Keratinocyte (primary cell): ENCODE results near the gene B4GALNT3. TPM values are rescaled to one million over a fixed set of nuclear protein-coding genes. Genes with fewer than 3 reads are reported as not detected.

Experiments used
- DNase-seq: peaks from one replicate; pipeline ENCODE4 v3.0.0-alpha.2; 2011; ENCODE audit warnings: low read depth, missing footprints, low spot score
- FAIRE-seq: peaks from 2 replicates; lab custom pipeline; 2011; peaks lifted over from hg19 to GRCh38; lab: Jason Lieb, UNC
- H2AFZ ChIP-seq: 2 replicates; pipeline ENCODE4 v1.6.0; 2012; ENCODE audit warnings: low read length, control low read depth, inconsistent platforms; ENCODE audit not compliant: control insufficient read depth
- H3K27ac ChIP-seq: 2 replicates; pipeline ENCODE4 v1.5.1; 2011; ENCODE audit warnings: low read length; ENCODE audit not compliant: control insufficient read depth, insufficient read depth
- H3K27me3 ChIP-seq: 3 replicates; pipeline ENCODE4 v1.6.0; 2011; ENCODE audit warnings: low read length; ENCODE audit not compliant: control insufficient read depth, insufficient read depth; ENCODE audit errors: extremely low read depth
- H3K36me3 ChIP-seq, 2 experiments: 2 replicates in 1 of 2; 3 replicates in 1 of 2; pipeline ENCODE4 v1.5.1; 2011; ENCODE audit warnings: low read length in 2 of 2, mild to moderate bottlenecking in 1 of 2; ENCODE audit not compliant: control insufficient read depth in 2 of 2, insufficient read depth in 2 of 2; ENCODE audit errors: extremely low read depth in 1 of 2
- H3K4me1 ChIP-seq: 3 replicates; pipeline ENCODE4 v1.5.1; 2011; ENCODE audit warnings: low read length; ENCODE audit not compliant: control insufficient read depth, insufficient read depth; ENCODE audit errors: extremely low read depth
- H3K4me2 ChIP-seq: 3 replicates; pipeline ENCODE4 v1.6.0; 2011; ENCODE audit warnings: low read depth, low read length; ENCODE audit not compliant: control insufficient read depth, insufficient read depth; ENCODE audit errors: extremely low read depth
- H3K4me3 ChIP-seq, 3 experiments: fragments of 200-600 bp in 1 of 3; sonication (generic) in 1 of 3; 2 replicates in 2 of 3; 3 replicates in 1 of 3; pipeline ENCODE4 v1.5.1; 2011 to 2016; ENCODE audit warnings: low read length in 3 of 3, mild to moderate bottlenecking in 3 of 3, control low read depth in 2 of 3, inconsistent platforms in 1 of 3, low read depth in 1 of 3, mixed read lengths in 1 of 3, mixed run types in 1 of 3, moderate library complexity in 1 of 3; ENCODE audit not compliant: control insufficient read depth in 2 of 3, insufficient read depth in 2 of 3; ENCODE audit errors: extremely low read depth in 1 of 3
- H3K79me2 ChIP-seq: 2 replicates; pipeline ENCODE4 v1.6.0; 2012; ENCODE audit warnings: low read length; ENCODE audit not compliant: control insufficient read depth, insufficient read depth
- H3K9ac ChIP-seq: 3 replicates; pipeline ENCODE4 v1.6.0; 2011; ENCODE audit warnings: low read length; ENCODE audit not compliant: control insufficient read depth, insufficient read depth; ENCODE audit errors: extremely low read depth
- H3K9me1 ChIP-seq: 3 replicates; pipeline ENCODE4 v1.6.0; 2011; ENCODE audit warnings: low read length; ENCODE audit not compliant: control insufficient read depth, insufficient read depth; ENCODE audit errors: extremely low read depth
- H3K9me3 ChIP-seq: 2 replicates; pipeline ENCODE4 v1.5.1; 2012; ENCODE audit warnings: low read depth, low read length; ENCODE audit not compliant: control insufficient read depth
- H4K20me1 ChIP-seq: 3 replicates; pipeline ENCODE4 v1.6.0; 2011; ENCODE audit warnings: low read length; ENCODE audit not compliant: control insufficient read depth, insufficient read depth; ENCODE audit errors: extremely low read depth
- EZH2 ChIP-seq: IDR thresholded peaks from one replicate; pipeline ENCODE4 v1.6.1; 2012; ENCODE audit warnings: inconsistent platforms, mild to moderate bottlenecking, low read length, moderate library complexity
- dilution Hi-C: fragments of 300-500 bp; cut with MboI; formaldehyde crosslinking; loops from one replicate; pipeline ENCODE4 v1.7.0; 2020; ENCODE audit warnings: low sequenced_read_pairs; ENCODE audit not compliant: extremely low pct_ligation_motif_present
- polyA plus RNA-seq, 5 experiments: library from polyadenylated mRNA; depleted of rRNA in 3 of 5; stranded (reverse) in 3 of 5; stranded (forward) in 1 of 5; unstranded in 1 of 5; fragments of >200 nt; gene quantifications; 1 replicate in 1 of 5; 2 replicates in 3 of 5; 3 replicates in 1 of 5; pipeline versions ENCODE4 v1.2.1 to v1.2.3, GENCODE V29; 2011 to 2012; ENCODE audit warnings: missing spikeins in 2 of 5, low read depth in 1 of 5, low replicate concordance in 1 of 5
- TF ChIP-seq, protein P1 (sequence below), 3 experiments: IDR thresholded peaks in 1 of 3; conservative IDR thresholded peaks in 1 of 3; optimal IDR thresholded peaks in 1 of 3; 2 replicates in 2 of 3; 3 replicates in 1 of 3; pipeline versions ENCODE3 to v1.5.1; 2011; ENCODE audit warnings: low read length in 3 of 3, mild to moderate bottlenecking in 3 of 3, moderate library complexity in 2 of 3, control low read depth in 1 of 3, inconsistent platforms in 1 of 3; ENCODE audit not compliant: insufficient read depth in 2 of 3; ENCODE audit errors: extremely low read depth in 1 of 3

B4GALNT3 gene
- polyA plus RNA-seq, 1 donor (not counting 4 experiments of a cell fraction or from before 2014, with no cell fraction given) = 7.5 TPM

DNA sequence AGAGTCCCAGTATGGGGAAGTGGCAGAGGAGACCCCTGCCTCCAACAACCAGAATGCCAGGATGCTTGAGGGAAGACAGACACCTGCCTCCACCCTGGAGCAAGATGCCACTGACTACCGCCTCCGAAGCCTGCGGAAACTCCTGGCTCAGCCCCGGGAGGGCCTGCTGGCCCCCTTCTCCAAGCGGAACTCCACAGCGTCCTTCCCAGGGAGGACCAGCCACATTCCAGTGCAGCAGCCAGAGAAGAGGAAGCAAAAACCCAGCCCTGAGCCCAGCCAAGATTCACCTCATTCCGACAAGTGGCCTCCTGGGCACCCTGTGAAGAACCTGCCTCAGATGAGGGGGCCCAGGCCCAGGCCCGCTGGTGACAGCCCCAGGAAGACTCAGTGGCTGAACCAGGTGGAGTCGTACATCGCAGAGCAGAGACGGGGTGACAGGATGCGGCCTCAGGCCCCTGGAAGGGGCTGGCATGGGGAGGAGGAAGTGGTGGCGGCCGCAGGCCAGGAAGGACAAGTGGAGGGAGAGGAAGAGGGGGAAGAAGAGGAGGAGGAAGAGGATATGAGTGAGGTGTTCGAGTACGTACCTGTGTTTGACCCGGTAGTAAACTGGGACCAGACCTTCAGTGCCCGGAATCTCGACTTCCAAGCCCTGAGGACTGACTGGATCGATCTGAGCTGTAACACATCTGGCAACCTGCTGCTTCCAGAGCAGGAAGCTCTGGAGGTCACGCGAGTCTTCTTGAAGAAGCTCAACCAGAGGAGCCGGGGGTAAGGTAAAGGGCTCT lies 93.7 kb downstream of the B4GALNT3 start:
- no peak for DNase-seq
- no peaks in the 10 kb centered on the region for H3K9me3 ChIP-seq
- H3K27me3 ChIP-seq = no peaks in the 10 kb centered on the region
- no peak for FAIRE-seq
- no peaks in the 10 kb centered on the region for H3K4me1 ChIP-seq
- H2AFZ ChIP-seq = no peak overlapping the region
- H4K20me1 ChIP-seq = no peaks in the 10 kb centered on the region
- H3K9ac ChIP-seq = no peak overlapping the region
- dilution Hi-C loops = no loop called here
- H3K79me2 ChIP-seq = no peaks in the 10 kb centered on the region
- H3K27ac ChIP-seq = no peak overlapping the region
- H3K4me3 ChIP-seq = no peak overlapping the region
- no peaks in the 10 kb centered on the region for H3K9me1 ChIP-seq
- H3K4me2 ChIP-seq = no peak overlapping the region
- H3K36me3 ChIP-seq = peaks cover 0 to 8% of the 10 kb centered on the region in 2 experiments
- TF ChIP-seq EZH2 = no peak
- TF ChIP-seq, protein P1, sequence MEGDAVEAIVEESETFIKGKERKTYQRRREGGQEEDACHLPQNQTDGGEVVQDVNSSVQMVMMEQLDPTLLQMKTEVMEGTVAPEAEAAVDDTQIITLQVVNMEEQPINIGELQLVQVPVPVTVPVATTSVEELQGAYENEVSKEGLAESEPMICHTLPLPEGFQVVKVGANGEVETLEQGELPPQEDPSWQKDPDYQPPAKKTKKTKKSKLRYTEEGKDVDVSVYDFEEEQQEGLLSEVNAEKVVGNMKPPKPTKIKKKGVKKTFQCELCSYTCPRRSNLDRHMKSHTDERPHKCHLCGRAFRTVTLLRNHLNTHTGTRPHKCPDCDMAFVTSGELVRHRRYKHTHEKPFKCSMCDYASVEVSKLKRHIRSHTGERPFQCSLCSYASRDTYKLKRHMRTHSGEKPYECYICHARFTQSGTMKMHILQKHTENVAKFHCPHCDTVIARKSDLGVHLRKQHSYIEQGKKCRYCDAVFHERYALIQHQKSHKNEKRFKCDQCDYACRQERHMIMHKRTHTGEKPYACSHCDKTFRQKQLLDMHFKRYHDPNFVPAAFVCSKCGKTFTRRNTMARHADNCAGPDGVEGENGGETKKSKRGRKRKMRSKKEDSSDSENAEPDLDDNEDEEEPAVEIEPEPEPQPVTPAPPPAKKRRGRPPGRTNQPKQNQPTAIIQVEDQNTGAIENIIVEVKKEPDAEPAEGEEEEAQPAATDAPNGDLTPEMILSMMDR (optimal IDR thresholded peaks at IDR 0.05 in 1 of 3, IDR thresholded peaks at IDR 0.05 in 1 of 3, conservative IDR thresholded peaks at IDR 0.05 in 1 of 3; ENCODE audit: extremely low read depth in 1 of 3, insufficient read depth in 2 of 3, low read length in 3 of 3) = no peak

DNA sequence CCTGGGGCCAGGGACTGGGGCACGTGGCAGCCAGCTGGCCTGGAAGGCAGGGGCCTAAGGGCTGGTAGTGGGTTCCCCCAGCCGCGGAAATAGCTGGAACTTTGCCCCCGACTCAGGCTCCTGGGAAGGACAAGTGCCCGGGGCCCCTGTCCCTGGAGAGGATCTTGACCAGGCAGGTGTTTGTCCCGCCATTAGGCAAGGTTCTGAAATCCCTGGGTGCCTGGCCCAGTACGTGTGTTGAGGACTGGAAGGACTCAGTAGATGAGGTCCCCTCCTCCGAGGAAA lies 94.2 kb downstream of the B4GALNT3 start:
- dilution Hi-C loops = no loop called here
- no peaks in the 10 kb centered on the region for H3K9me1 ChIP-seq

More for the DNA sequence above, 94.2 kb downstream of the B4GALNT3 start:
- Histone ChIP-seq H3K27ac (no peak overlapping the region), H3K4me2 (no peak overlapping the region), H3K27me3 (no peaks in the 10 kb centered on the region), H3K79me2 (no peaks in the 10 kb centered on the region), H3K36me3 (peaks cover 0 to 8% of the 10 kb centered on the region in 2 experiments), H4K20me1 (no peaks in the 10 kb centered on the region), H3K9ac (no peak overlapping the region), H2AFZ (no peak overlapping the region), H3K4me3 (no peak overlapping the region), H3K4me1 (no peaks in the 10 kb centered on the region), H3K9me3 (no peaks in the 10 kb centered on the region)
- no peak for FAIRE-seq
- DNase-seq = no peak
- TF ChIP-seq EZH2 = no peak
- TF ChIP-seq, protein P1 (optimal IDR thresholded peaks at IDR 0.05 in 1 of 3, IDR thresholded peaks at IDR 0.05 in 1 of 3, conservative IDR thresholded peaks at IDR 0.05 in 1 of 3; ENCODE audit: extremely low read depth in 1 of 3, insufficient read depth in 2 of 3, low read length in 3 of 3) = no peak
